Gastroesophageal sphincter (tissue), 3 donors: ENCODE results near the gene PKN1.

Experiments
- POLR2A ChIP-seq, 2 donors: fragments of 450-650 bp; IDR thresholded peaks; one replicate each; pipeline ENCODE4 v1.6.1; 2017; ENCODE audit warnings: antibody characterized with exemption in 2 of 2, mild to moderate bottlenecking in 2 of 2, moderate library complexity in 1 of 2
- TF ChIP-seq, protein P1 (sequence below), 4 experiments: fragments of 200-600 bp in 2 of 4; fragments of 450-650 bp in 2 of 4; sonication (generic) in 1 of 4; IDR thresholded peaks; one replicate each; pipeline ENCODE4 v1.5.1; 2017 to 2019; ENCODE audit warnings: antibody characterized with exemption in 4 of 4, mild to moderate bottlenecking in 2 of 4, moderate library complexity in 2 of 4

DNA sequence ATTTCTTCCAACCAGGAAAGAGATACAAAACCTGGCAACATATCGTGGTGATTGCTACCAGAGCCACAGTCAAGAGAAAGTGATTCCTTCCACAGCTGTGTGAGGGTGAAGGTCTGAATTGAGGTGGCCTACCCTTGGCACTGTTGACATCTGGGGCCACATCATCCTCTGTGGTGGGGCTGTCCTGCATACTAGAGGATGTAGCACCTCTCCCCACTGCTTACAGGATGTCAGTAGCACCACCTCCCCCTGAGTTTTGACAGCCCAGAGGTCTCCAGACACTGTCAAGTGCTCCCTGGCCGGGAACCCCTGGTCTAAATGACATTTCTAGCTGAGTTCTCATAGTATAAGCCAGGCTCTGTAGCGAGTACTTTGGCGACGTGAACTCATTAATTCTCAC, 26.6 kb downstream of the PKN1 start:
- TF ChIP-seq, protein P1, sequence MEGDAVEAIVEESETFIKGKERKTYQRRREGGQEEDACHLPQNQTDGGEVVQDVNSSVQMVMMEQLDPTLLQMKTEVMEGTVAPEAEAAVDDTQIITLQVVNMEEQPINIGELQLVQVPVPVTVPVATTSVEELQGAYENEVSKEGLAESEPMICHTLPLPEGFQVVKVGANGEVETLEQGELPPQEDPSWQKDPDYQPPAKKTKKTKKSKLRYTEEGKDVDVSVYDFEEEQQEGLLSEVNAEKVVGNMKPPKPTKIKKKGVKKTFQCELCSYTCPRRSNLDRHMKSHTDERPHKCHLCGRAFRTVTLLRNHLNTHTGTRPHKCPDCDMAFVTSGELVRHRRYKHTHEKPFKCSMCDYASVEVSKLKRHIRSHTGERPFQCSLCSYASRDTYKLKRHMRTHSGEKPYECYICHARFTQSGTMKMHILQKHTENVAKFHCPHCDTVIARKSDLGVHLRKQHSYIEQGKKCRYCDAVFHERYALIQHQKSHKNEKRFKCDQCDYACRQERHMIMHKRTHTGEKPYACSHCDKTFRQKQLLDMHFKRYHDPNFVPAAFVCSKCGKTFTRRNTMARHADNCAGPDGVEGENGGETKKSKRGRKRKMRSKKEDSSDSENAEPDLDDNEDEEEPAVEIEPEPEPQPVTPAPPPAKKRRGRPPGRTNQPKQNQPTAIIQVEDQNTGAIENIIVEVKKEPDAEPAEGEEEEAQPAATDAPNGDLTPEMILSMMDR (IDR thresholded peaks at IDR 0.05) = no peak
- TF ChIP-seq POLR2A (IDR thresholded peaks at IDR 0.05) = no peak
